Endothelial cell of hepatic sinusoid (primary cell): Measurements from ENCODE around the gene PXDC1.
"Not testable (repeated sequence)": the region's sequence is repeated elsewhere in the genome, so short reads cannot be mapped to it uniquely, and the experiment has no call there.

ENCODE experiments used
- in situ Hi-C: cut with HindIII; loops from 2 replicates; pipeline ENCODE4 v1.10.0; 2017; ENCODE audit warnings: low sequenced_read_pairs

Gene PXDC1

DNA sequence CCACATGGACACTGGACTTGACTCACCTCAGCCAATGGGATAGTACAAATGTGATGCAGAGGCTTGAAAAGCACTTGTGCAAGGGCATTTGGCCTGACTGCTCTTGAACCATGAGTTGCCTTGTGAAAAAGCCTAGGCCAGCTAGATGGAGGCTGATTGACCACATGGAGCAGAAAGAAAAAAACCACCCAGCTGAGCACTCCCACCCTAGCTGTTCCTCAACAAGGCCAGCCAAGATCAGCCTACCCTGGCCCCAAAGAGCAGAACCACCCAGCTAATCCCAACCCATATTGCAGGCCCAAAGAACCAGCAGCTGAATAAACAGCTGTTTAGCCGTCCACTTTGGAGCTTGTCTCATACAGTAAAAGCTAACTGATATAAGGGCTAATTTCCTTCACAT is 36.7 kb downstream of the PXDC1 start:
- in situ Hi-C loops, result loop anchor here (25.0 kb wide), 1 partner anchor 427 kb away; no protein-coding TSS in a partner anchor

- in situ Hi-C loops, result loop anchor here (25.0 kb wide), 1 partner anchor 427 kb away; no protein-coding TSS in a partner anchor
Measured at GRCh38 chr6:3714111-3714510, 37.4 kb downstream of the PXDC1 start.

- in situ Hi-C loops, result loop anchor here (25.0 kb wide), 1 partner anchor 426 kb away; no protein-coding TSS in a partner anchor
Measured at GRCh38 chr6:3712827-3713665, 38.5 kb downstream of the PXDC1 start.

GRCh38 chr6:3711776-3712175 is 39.7 kb downstream of the PXDC1 start:
- in situ Hi-C loops, result loop anchor here (25.0 kb wide), 1 partner anchor 424 kb away; no protein-coding TSS in a partner anchor

- in situ Hi-C loops, result loop anchor here (25.0 kb wide), 1 partner anchor 423 kb away; no protein-coding TSS in a partner anchor
Measured at GRCh38 chr6:3710403-3710802, 41.1 kb downstream of the PXDC1 start.

- in situ Hi-C loops, result loop anchor here (25.0 kb wide), 1 partner anchor 421 kb away; no protein-coding TSS in a partner anchor
Measured at GRCh38 chr6:3708540-3708939, 43.0 kb downstream of the PXDC1 start.

DNA sequence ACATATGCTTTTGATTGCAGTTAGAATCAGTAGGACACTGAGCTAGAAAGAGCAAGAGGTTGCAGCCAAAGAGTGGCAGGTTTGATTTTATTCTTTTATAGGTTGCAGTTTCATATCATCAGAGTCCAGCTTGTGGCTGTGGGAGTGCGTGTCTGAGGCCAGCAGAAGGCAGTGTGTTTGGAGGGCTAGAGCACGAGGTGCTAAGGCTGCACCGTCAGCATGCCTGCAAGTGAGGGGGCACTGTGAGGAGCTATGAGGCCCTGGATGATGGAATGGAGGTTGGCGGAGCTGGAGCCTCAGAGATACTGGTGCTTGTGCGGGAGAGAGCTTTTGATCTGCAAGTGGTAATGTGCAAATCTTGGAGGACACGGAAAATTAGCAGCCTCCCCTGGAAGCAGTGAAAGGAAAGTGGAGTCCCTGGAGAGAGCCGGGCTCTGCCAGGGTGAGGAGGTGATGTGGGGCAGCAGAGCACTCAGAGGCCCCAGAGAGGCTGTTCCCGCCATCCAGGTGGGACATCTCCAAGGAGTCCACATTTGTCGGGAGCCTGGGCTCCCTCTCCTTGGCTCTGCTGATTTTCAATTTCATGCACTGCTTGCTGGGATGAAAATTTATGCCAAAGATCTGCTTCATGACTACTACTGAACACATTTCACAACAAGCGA is 43.6 kb downstream of the PXDC1 start:
- in situ Hi-C loops, result loop anchor here (25.0 kb wide), 1 partner anchor 421 kb away; no protein-coding TSS in a partner anchor

GRCh38 chr6:3707024-3707423 is 44.5 kb downstream of the PXDC1 start:
- in situ Hi-C loops, result loop anchor here (25.0 kb wide), 1 partner anchor 420 kb away; no protein-coding TSS in a partner anchor

- in situ Hi-C loops, result loop anchor here (25.0 kb wide), 1 partner anchor 419 kb away; no protein-coding TSS in a partner anchor
Measured at GRCh38 chr6:3706547-3706946, 45.0 kb downstream of the PXDC1 start.

DNA sequence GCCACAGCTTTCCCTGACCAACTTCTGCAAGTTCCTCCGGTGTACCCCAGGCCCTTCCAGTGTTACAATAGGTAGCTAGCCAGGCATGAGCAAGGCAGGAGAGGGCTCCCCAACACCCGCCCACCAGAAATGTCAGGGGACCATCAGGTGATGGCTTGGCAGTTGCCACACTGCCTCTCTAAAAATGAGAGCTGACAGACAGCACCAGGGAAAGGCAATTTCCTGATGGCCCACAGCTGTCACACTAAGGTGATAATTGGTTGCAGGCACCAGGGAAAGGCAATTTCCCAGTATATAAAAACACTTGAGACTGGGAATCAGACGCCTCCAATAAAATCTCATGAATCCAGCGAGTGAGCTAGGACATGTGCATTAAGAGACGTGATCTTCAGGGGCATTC is 49.9 kb downstream of the PXDC1 start:
- in situ Hi-C loops, result loop anchor here (25.0 kb wide), 1 partner anchor 414 kb away; no protein-coding TSS in a partner anchor

DNA sequence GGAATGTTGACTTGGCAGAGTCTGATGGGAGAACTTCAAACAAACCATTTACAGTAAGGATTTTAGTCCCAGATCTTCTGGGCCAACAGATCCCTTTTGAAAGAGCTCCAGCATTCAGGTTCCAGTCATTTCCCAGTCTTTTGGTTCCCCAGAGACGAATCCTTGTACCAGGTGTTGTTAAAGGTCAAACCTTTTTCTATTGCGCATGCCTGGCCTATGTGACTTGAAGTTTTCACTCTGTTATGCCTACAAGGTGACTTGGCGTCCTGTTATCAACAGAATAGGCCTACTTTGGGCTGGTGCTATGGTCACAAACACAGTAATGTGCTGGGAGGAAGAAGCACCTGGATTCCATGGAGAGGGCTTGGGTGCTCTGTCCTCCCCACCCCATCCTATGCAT is 52.3 kb downstream of the PXDC1 start:
- in situ Hi-C loops, result no loop called here

DNA sequence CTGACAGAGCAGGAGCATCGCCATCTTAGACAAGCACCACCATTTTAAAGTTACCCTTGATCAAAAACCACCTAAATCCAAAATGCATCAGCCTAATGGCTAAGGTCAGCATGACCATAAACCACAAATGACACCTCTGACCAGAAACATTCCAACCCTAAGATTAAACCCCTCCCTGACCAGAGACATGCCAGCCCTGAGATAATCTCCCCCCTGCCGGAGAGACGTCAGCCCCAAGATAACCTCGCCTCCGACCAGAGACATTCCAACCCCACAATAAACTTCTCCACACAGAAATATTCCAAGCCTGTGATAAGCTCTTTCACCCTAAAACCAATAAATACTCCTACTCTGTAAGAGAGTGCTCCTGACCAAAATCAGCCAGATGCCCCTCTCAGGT is 53.5 kb downstream of the PXDC1 start:
- in situ Hi-C loops, result no loop called here

DNA sequence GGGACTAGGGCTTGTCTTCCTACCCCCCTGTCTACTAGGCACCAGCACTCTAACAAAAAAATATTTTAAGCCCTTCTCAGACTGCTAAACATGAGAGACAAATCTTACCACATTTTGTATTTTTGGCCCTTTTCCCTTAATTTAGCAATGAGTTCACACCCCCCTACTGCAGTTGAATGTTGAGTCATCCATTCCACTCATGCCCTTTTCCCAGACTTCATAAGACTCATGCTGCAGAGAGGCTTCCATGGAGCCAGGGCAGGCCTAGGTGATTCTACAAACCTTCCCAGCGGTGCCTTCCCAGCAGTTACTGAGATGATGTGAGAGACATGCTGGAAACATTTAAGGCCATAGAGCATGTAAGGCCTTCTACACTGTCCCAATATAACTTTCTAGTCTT is 53.9 kb downstream of the PXDC1 start:
- in situ Hi-C loops, result no loop called here

- in situ Hi-C loops, result no loop called here
Measured at GRCh38 chr6:3696525-3697088, 54.9 kb downstream of the PXDC1 start.

GRCh38 chr6:3695065-3695817 is 56.3 kb downstream of the PXDC1 start:
- in situ Hi-C loops, result no loop called here

DNA sequence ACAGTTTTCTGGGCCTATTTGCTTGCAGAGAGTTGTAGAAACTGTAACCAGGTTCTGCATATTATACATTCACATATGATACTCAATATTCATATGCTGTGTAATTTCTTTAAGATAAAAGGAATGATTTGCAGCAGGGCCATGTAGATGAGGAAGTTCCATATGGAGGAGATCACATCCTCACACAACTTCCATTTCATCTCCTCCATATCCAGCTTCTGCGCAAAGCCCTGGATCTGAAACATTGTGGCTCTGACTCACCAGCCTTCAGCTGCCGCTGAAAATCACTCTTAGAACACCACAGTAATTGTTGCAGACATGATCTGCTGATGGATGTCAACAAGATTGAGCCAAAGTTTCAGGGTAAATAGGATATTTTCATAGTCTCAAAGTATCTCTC is 57.7 kb downstream of the PXDC1 start:
- in situ Hi-C loops, result no loop called here

GRCh38 chr6:3690506-3690905 is 61.0 kb downstream of the PXDC1 start:
- in situ Hi-C loops, result no loop called here

- in situ Hi-C loops, result no loop called here
Measured at GRCh38 chr6:3687847-3688246, 63.7 kb downstream of the PXDC1 start.

DNA sequence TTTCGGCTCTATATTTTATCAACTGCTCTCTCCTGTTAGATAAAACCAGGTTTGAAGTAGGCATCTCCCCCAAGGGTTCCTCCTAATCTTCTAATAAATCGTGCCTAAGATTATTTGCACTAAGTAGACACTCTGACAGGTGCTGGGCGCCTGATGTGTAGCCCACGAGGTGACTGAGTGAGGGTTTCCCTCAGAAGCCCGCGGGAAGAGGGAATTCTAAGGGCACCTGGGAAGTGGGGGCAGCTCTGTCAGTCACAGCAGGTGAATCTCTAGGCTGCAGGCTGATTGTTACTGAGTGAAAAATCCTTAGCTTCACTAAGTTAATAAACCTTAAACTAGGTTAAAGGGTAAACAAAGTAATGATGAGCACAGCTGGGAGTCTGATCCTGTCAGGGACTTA is 68.2 kb downstream of the PXDC1 start:
- in situ Hi-C loops, result no loop called here

- in situ Hi-C loops, result no loop called here
Measured at GRCh38 chr6:3678946-3679345, 72.6 kb downstream of the PXDC1 start.

- in situ Hi-C loops, result not testable (repeated sequence)
Measured at GRCh38 chr6:3677751-3678150, 73.8 kb downstream of the PXDC1 start.
